Cardiac ventricle fibroblast (primary cell): ENCODE results near the gene SCO2. TPM values are rescaled to one million over a fixed set of nuclear protein-coding genes. Genes with fewer than 3 reads are reported as not detected.

Experiments
- total RNA-seq: library from RNA; depleted of rRNA; stranded (reverse); fragments of >200 nt; gene quantifications from 2 replicates; pipeline ENCODE4 v1.2.3, GENCODE V29; 2015

SCO2 gene, protein sequence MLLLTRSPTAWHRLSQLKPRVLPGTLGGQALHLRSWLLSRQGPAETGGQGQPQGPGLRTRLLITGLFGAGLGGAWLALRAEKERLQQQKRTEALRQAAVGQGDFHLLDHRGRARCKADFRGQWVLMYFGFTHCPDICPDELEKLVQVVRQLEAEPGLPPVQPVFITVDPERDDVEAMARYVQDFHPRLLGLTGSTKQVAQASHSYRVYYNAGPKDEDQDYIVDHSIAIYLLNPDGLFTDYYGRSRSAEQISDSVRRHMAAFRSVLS
- total RNA-seq, result 1.5 and 4.2 TPM in 2 replicates

DNA sequence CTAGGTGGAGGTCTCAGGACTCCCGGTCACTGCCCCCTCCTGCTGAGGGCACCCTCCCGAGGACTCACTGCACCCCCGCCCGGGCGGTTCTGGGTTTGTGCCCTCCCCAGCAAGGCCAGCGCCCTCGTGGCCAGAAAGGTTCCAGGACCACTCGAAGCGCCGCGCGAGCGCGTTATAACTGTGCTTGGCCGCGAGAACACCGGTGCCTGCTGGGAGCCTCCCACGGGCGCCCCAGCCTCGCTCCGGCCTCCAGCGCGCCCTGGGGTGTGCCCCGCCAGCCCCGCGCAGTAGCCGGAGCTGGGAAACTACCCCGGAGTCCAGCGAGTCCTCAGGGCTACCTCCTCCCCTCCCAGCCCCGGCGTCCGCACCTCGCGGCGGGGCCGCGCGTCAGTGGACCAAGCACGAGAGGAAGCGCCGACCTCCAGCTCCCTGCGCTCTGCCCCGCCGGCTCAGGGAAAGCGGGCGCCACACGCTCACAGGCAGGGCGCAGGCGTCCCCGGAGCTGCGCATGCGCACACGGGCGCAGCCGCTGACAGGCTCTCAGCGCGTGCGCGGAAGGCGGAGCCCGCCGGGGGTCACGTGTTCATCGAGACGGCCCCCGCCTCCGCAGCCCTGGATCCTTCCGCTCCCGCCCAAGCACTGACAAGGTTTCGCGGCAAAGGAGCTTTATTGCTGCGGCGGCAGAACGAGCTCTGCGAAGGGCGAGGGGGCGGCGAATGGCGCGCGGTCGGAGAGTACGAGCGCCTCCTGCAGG, at the start of gene SCO2:
TSS of gene SCO2 (minus strand) at position 495 of the 754 bp plus-strand sequence. CDS start 1,187 bp downstream, outside the sequence.

DNA sequence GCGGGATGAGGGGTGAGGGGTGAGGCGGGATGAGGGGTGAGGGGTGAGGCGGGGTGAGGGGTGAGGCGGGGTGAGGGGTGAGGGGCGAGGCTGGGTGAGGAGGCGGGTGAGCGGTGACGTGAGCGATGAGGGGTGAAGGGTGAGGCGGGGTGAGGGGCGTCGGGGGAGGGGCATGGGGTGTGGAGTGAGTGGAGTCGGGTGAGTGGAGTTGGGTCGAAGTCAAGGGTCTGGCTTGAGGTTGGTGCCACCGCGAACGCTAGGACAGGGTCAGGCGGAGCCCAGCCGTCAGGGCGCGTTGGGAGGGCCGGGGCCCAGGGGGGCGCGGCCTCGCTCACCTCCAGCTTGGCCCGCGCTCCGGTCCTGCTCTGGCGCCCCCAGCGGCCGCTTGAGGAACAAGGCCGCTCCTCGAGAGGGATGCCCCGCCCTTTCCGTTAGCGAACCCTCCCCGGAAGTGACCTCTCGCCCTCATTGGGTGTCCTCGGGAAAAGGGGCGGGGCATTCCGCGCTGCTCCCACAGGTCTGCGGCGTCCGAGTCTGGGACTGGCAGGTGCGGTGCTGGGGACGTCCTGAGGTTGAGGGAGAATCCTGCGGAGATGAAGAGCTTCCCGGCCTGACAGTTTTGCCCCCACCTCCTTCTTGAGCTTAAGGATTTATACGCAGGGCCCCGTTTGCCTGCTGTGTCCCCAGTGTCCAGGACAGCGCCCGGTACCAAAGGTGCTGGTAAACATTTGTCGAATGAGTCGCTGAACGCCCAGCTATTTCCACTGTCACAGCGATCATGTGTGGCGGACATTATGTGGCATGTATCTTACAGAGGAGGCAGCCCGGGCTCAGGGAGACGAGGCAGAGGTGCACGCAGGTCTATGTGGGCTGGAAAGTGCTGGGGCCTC, 37.4 kb upstream of the SCO2 start, which contains the start of gene SYCE3:
TSS of gene SYCE3 (minus strand) at position 397 of the 890 bp plus-strand sequence. CDS start 6,514 bp downstream, outside the sequence.

DNA sequence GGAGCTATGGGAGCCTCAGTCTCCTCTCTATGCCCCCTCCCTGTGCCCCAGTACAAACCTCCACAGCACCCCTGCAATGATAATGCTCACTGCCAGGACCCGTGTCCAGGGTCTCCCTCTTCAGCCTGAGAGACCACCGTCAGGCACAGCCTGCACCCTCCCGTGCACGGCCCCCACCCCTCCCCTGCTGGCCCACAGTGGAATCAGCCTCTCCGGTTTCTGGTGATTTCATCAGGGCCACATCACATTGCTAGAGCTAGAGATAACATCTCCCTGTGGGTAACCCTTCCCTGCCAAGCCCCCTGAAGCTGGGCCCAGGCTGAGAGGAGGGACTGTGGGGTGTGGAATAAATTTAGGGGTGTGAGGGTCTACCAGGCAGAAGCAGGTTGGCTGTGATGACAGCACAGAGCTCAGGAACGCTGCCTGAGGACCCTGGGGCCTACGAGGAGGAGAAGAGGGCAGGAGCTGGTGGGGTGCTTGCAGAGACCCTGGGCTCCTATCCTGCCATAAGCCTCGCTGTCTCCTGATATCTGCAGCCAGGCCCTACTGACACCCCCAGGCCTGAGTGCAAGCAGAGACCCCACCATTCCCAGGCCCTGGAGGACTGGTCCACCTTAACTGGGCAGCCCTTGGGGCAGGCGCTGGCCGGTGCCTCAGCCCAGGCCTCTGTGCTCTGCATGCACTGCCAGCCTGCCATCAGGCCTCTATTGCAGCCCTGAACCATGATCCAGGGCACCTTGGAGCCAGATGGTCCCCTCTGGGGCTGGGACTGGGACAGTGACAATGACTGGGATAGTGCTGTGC, 20.3 kb upstream of the SCO2 start, which contains the start of gene KLHDC7B:
TSS of gene KLHDC7B (plus strand) at position 378 of the 804 bp plus-strand sequence. CDS start at position 723, 345 bp downstream.

DNA sequence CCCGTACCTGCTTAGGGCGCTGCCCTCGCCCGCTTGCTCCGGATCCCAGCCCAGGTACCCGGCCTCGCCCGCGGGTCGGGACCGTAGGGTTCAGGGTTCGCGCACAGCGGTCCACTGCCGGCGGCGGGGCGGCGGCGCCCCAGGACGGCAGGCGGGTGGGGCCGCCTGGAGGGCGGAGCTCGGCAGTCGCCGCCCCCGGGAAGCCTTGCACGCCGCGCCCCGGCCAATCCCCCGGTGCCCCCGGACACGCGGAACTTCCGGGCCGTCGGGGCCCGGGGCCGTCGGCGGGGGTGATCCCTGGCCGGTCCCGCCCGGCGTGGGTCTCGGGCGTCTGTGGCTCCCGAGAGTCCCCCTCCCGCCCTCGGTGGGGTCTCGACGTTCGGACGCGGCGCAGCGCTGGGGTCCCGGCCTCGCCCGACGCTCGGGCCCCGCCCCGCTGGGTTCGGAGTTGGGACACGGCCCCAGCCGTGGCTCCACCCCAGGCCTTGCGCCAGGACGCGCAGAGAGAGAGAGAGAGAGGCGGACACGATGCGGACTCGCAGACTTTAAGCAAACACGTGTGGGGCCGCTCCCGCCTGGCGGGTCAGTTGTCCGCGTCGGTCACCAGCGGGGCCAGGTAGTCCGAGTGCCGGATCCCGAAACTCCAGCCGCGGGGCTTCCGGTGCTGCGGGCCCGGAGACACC, 4.6 kb upstream of the SCO2 start, which contains the start of gene TYMP:
TSS of gene TYMP (minus strand) at position 116 of the 683 bp plus-strand sequence. CDS start 303 bp downstream, outside the sequence.

DNA sequence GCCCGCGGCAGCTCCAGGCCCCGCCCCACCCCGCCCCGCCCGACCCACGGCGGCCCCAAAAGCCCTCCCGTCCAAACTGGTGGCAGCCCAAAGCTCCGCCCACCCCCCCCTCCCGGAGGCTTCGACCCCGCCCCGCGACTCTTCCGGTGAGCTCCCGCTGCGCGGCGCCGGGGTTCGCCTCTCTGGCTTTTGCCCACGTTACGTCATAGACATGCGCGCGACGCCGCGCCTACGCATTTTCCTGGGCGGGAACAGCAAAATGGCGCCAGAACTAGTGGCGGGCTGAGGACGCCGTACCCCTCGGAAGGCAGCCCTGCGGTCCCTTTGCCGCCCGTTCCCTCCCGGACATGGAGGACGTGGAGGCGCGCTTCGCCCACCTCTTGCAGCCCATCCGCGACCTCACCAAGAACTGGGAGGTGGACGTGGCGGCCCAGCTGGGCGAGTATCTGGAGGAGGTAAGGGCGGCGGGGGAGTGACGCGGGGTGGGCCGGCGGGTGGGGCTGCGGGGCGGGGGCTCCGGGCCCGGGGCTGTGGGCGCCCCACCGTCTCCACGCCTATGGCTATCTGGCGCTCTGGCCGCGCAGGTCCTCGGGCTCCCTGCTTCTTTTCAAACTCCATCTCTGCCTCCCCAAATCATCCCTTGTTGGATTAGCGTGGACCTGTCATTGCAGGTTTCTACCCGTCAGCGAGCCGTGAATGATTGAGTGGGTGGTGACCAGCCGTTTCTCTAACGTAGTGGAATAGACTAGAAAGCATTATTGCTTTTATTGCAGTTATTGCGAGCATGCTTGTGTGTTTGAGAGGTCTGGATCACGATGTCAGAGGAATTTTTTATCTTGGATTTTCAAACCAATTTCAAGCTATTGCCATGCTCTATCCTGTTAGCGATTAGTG, 17.2 kb downstream of the SCO2 start, which contains the start of gene NCAPH2:
TSS of gene NCAPH2 (plus strand) at position 234 of the 894 bp plus-strand sequence. CDS start at position 348, 114 bp downstream.

DNA sequence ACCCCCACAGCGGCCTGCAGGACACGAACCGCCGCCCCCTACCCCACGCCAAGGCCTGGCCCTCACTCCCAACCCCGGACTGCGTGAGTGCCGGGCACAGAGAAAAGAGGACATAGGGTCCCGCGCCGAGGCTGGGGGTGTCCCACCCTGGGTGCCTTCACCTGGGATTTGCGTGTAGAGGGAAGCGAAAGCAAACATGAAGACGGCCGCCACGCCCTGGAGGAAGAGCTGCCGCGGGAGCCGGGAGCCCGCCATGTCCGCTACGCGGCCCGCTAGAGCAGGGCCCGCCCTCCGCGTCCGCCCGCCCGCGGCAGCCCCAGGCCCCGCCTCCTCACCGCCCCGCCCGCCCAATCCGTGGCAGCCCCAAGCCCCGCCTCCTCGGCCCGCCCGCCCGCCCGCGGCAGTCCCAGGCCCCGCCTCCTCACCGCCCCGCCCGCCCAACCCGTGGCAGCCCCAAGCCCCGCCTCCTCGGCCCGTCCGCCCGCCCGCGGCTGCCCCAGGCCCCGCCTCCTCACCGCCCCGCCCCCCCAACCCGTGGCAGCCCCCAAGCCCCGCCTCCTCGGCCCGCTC, 17.9 kb downstream of the SCO2 start, which contains the start of gene LMF2:
TSS of gene LMF2 (minus strand) at position 282 of the 570 bp plus-strand sequence. CDS start at position 255, 27 bp downstream.

DNA sequence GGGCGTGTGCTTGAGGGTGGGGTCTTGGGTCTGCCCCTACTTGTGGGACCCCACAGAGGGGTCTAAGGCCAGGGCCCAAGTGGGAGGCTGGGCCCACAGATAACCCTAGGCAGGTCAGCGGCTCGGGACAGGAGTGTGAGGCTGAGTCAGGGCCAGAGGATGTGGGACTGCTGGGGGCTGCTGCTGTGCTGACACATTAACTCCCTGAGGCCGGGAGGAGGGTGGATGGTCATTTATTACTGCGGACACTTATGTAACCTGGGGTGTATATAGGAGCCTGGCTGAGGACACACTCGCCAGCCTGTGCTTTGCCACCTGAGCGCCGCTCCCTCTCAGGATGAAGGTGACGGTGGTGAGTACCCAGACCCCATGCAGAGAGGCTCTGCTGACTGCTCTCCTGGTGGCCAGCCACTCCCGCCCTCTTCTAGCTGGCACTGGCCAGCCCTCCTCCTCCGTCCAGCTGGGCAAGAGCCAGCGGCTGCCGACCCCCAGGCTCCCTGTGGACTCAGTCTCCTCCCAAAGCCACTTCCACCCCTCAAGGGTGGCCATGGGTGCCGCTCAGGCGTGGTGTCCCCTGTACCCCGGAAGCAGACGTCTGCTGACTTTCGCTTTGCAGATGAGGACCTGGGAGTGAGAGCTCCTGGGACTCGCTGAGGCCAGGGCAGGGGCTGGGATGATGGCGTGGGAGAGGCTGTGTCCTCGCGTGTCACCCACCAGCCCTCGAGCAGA, 38.7 kb downstream of the SCO2 start, which contains the start of gene MIOX:
TSS of gene MIOX (plus strand) at position 299 of the 729 bp plus-strand sequence. CDS start at position 338, 39 bp downstream.

DNA sequence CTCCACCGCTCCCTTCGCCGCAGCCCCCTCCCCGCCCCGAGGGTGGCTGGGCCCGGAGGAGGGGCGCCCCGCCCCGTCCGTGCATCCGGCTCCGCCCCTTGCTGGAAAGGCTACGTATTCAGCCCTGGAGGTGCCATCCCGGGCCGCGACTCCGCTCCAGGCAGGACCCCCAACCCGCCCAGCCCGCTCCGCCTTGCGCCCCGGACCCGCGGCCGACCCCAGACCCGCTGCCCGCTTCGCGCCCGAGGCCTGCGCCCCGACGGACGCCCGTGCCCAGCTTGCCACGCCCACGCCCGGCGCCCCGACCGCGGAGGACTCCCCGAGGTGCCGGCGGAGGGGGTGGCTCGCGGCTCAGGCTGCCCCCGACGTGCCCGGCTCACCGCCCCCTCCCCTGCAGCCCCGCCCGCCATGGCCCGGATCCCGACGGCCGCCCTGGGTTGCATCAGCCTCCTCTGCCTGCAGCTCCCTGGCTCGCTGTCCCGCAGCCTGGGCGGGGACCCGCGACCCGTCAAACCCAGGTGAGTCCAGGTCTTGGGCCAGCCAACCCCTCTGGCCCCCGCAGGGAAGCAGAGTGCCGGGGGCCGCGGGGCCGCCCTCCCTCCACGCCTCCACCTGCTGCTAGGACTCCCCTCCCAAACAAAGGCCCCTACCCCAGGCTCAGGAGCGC, 43.8 kb downstream of the SCO2 start, which contains the start of gene ADM2:
TSS of gene ADM2 (plus strand) at position 104 of the 667 bp plus-strand sequence. CDS start at position 409, 305 bp downstream.

DNA sequence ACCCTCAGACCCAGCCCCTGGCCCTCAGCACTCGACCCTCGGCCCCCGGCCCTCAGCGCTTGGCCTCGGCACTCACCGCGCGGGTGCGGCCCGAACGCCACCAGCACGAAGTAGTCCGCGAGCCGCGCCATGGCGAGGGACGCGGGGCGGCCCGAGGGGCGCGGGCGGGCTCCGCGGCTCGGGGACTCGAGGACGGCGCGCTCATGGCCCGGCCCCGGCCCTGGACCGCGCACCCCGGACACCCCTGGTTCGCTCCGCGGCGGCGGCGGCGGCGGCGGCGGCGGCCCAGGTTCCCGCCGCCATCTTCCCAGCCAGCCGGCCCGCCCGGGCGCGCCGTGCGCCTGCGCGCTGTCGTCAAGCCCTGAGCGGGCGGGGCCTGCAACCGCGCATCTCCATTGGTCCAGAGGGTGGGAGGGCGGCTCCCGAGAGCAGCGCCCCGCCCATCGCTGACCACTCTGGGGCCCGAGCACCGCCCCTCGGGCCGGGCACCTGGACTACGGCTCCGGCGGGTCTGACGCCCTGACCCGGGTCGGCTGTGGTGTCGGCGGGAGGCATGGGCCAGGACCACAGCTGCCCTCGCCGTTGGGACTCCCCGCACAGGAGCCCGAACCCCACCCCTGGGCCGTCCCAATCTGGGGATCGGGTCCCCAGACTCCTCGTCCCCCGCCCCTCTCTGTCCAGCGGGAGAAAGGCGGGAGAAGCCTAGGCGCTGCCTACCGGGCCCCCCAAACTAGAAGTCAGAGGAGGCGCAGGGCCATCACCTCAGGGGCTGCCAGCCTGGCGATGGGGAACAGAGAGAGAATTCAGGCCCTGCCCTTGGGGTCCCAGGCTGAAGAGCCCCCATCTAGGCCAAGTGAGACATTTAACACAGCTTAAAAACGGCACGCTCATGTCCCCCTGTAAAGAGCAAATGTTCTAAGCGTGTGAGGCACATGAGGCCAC, 50.4 kb downstream of the SCO2 start, which contains the start of gene SBF1:
TSS of gene SBF1 (minus strand) at position 326 of the 942 bp plus-strand sequence. CDS start at position 131, 195 bp downstream.

Other genes starting within 250 kb of the SCO2 start
- 211 and 212 TPM in 2 replicates for gene PLXNB2, start 218.0 kb downstream of the SCO2 start, total RNA-seq
- gene DENND6B, start 198.6 kb downstream of the SCO2 start, total RNA-seq, result 1.1 and 1.4 TPM in 2 replicates
- gene PPP6R2, start 182.3 kb downstream of the SCO2 start, total RNA-seq, result 31.6 and 39.3 TPM in 2 replicates
- 40.4 and 54.6 TPM in 2 replicates for gene SBF1, start 50.6 kb downstream of the SCO2 start, total RNA-seq
- 2.0 and 9.4 TPM in 2 replicates for gene ADM2, start 44.1 kb downstream of the SCO2 start, total RNA-seq
- not detected in 2 replicates for gene MIOX, start 38.7 kb downstream of the SCO2 start, total RNA-seq
- gene LMF2, start 17.9 kb downstream of the SCO2 start, total RNA-seq, result 66.0 and 69.6 TPM in 2 replicates
- gene NCAPH2, start 17.4 kb downstream of the SCO2 start, total RNA-seq, result 17.7 and 20.5 TPM in 2 replicates
- 31.7 and 36.5 TPM in 2 replicates for gene TYMP, start 4.4 kb upstream of the SCO2 start, total RNA-seq
- not detected in 2 replicates for gene KLHDC7B, start 20.3 kb upstream of the SCO2 start, total RNA-seq
- gene SYCE3, start 37.3 kb upstream of the SCO2 start, total RNA-seq, result 3.5 TPM in 1 of 2 replicates, not detected in the other
- 0.12 and 0.98 TPM in 2 replicates for gene CPT1B, start 52.8 kb upstream of the SCO2 start, total RNA-seq
- gene CHKB, start 57.3 kb upstream of the SCO2 start, total RNA-seq, result 16.0 and 18.5 TPM in 2 replicates
- 0.24 and 0.50 TPM in 2 replicates for gene MAPK8IP2, start 75.2 kb upstream of the SCO2 start, total RNA-seq
- 41.6 and 47.2 TPM in 2 replicates for gene ARSA, start 102.6 kb upstream of the SCO2 start, total RNA-seq
- 2.4 and 2.6 TPM in 2 replicates for gene SHANK3, start 147.2 kb upstream of the SCO2 start, total RNA-seq
- gene ACR, start 212.6 kb upstream of the SCO2 start, total RNA-seq, result 0.19 TPM in 1 of 2 replicates, not detected in the other